Mesodermal cell (in vitro differentiated cells): ENCODE data around the gene KRT17.
"Not testable (repeated sequence)": the region's sequence is repeated elsewhere in the genome, so short reads cannot be mapped to it uniquely, and the experiment has no call there.

Experiments
- H3K27ac ChIP-seq: 2 replicates; pipeline ENCODE4 v1.7.0; 2013; ENCODE audit warnings: mild to moderate bottlenecking, low read depth, low read length, moderate library complexity; ENCODE audit not compliant: severe bottlenecking
- H3K36me3 ChIP-seq: 2 replicates; pipeline ENCODE4 v1.7.1; 2013; ENCODE audit warnings: mild to moderate bottlenecking, low read length, moderate library complexity; ENCODE audit not compliant: control insufficient read depth, insufficient read depth
- H3K4me1 ChIP-seq: one replicate; pipeline ENCODE4 v1.7.1; 2013; ENCODE audit warnings: mild to moderate bottlenecking, low read length; ENCODE audit not compliant: insufficient read depth, control insufficient read depth, poor library complexity, severe bottlenecking
- H3K4me3 ChIP-seq: 2 replicates; pipeline ENCODE4 v1.7.0; 2013; ENCODE audit warnings: low read length, control low read depth, mild to moderate bottlenecking; ENCODE audit not compliant: insufficient read depth, poor library complexity, severe bottlenecking; ENCODE audit errors: extremely low read depth
- H3K9me3 ChIP-seq: 2 replicates; pipeline ENCODE4 v1.7.1; 2013; ENCODE audit warnings: mild to moderate bottlenecking, low read length, moderate library complexity; ENCODE audit not compliant: control insufficient read depth
- whole genome bisulfite sequencing, 2 experiments: methylation state at CpG; one replicate each; pipeline ENCODE4 v1.1.5; 2013; ENCODE audit warnings: missing lambda C conversion rate in 2 of 2; ENCODE audit not compliant: insufficient coverage in 2 of 2; 5-methylcytosine and 5-hydroxymethylcytosine counted together

KRT17 gene

GRCh38 chr17:41578538-41578937, 45.8 kb downstream of the KRT17 start:
- WGBS, 2 experiments: no CpG with 5 or more reads among the region's 1 CpG
- Histone ChIP-seq H3K4me3 (no peak overlapping the region), H3K27ac (no peak overlapping the region), H3K4me1 (peaks cover 2% of the 10 kb centered on the region), H3K36me3 (no peaks in the 10 kb centered on the region), H3K9me3 (no peaks in the 10 kb centered on the region)

GRCh38 chr17:41576740-41577139, 47.6 kb downstream of the KRT17 start:
- not testable (repeated sequence) for H3K27ac ChIP-seq, H3K4me1 ChIP-seq, H3K36me3 ChIP-seq, H3K9me3 ChIP-seq, H3K4me3 ChIP-seq
- 75% methylated on average over 4 of the region's 4 CpGs; no CpG with 5 or more reads in 1 of the 2 experiments for WGBS, 2 experiments

DNA sequence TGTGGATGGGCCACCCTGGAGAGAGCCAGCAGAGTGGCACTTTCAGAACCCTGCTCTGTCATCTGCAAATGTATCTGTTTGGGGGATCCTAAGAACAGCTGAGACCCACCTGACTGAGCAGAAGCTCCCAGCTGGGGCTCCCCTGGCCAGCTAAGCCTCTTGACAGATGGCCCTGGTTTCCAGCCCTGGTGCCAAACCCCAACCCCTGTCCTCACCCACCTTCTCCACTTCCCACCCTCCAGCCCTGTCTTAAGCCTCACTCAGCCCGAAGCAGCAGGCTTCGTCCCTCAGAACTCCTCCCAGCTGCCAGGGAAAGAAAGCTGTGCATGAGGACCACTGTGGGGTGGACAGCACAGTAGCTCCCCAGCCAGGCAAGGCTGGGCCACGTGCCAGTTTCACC, 49.0 kb downstream of the KRT17 start:
- Histone ChIP-seq H3K27ac (no peak overlapping the region), H3K4me3 (no peak overlapping the region), H3K4me1 (peaks cover 2% of the 10 kb centered on the region), H3K36me3 (no peaks in the 10 kb centered on the region), H3K9me3 (no peaks in the 10 kb centered on the region)
- WGBS, 2 experiments: 68 to 81% methylated on average over 3 of the region's 3 CpGs

GRCh38 chr17:41571561-41572434, 52.6 kb downstream of the KRT17 start, which contains the start of gene KRT9:
Gene KRT9 (minus strand): TSS chr17:41572059. CDS start chr17:41571992, 67 bp downstream.
- Histone ChIP-seq H3K4me3 (no peak within 1 kb of the TSS), H3K36me3 (no peaks in the 10 kb centered on the region), H3K4me1 (no peaks in the 10 kb centered on the region), H3K9me3 (no peaks in the 10 kb centered on the region), H3K27ac (no peak within 1 kb of the TSS)
- 80 to 82% methylated on average over 15 to 16 of the region's 24 CpGs for WGBS, 2 experiments
